ENCODE data around the gene SPARCL1. TPM values are rescaled to one million over a fixed set of nuclear protein-coding genes. Genes with fewer than 3 reads are reported as not detected.

Gene SPARCL1
- total and polyA plus RNA-seq, 2 donors (not counting 3 experiments of a cell fraction or from before 2014, with no cell fraction given): not detected

GRCh38 chr4:87532907-87533306, 3.7 kb upstream of the SPARCL1 start:
- no peak for FAIRE-seq
- Histone ChIP-seq H3K9ac (replicated peaks; ENCODE audit: extremely low read depth, insufficient read depth, low read length) (no peak overlapping the region), H3K4me2 (ENCODE audit: insufficient read depth, low read length) (no peak overlapping the region), H3K79me2 (ENCODE audit: control insufficient read depth, insufficient read depth, low read length) (no peaks in the 10 kb centered on the region), H4K20me1 (replicated peaks; ENCODE audit: control insufficient read depth, extremely low read depth, insufficient read depth, low read length) (no peaks in the 10 kb centered on the region), H3K27ac (ENCODE audit: insufficient read depth, low read depth, low read length) (no peak overlapping the region), H3K9me1 (replicated peaks; ENCODE audit: control insufficient read depth, extremely low read depth, insufficient read depth, low read length) (no peaks in the 10 kb centered on the region), H3K27me3 (ENCODE audit: control insufficient read depth in 2 of 2, insufficient read depth in 2 of 2, low read length in 2 of 2) (peaks cover 0 to 6% of the 10 kb centered on the region in 2 experiments), H2AFZ (ENCODE audit: low read depth, low read length) (no peak overlapping the region), H3K4me1 (ENCODE audit: control insufficient read depth, extremely low read depth, insufficient read depth, low read length) (no peaks in the 10 kb centered on the region), H3K36me3 (ENCODE audit: control insufficient read depth in 2 of 2, extremely low read depth in 1 of 2, insufficient read depth in 2 of 2, low read length in 2 of 2) (no peaks in the 10 kb centered on the region), H3K4me3 (replicated peaks in 1 of 3; ENCODE audit: insufficient read depth in 1 of 3, low read depth in 1 of 3, low read length in 3 of 3) (no peak overlapping the region), H3K9me3 (replicated peaks; ENCODE audit: control insufficient read depth, insufficient read depth, low read length) (no peaks in the 10 kb centered on the region)
- POLR2A ChIA-PET: no interaction called here
- TF ChIP-seq GATA2 (IDR thresholded peaks at IDR 0.05; ENCODE audit: insufficient read depth, insufficient read length, low read depth, low read length) (no peak), JUN (IDR thresholded peaks at IDR 0.05; ENCODE audit: borderline replicate concordance, insufficient read depth, insufficient read length, low read depth) (no peak), MAX (IDR thresholded peaks at IDR 0.05; ENCODE audit: insufficient read depth, insufficient read length) (no peak), CTCF (IDR thresholded peaks at IDR 0.05; ENCODE audit: extremely low read depth in 1 of 2, insufficient read depth in 1 of 2, low read depth in 1 of 2, low read length in 2 of 2) (no peak), POLR2AphosphoS5 (IDR thresholded peaks at IDR 0.05; ENCODE audit: insufficient read depth, low read depth, low read length) (no peak), EZH2 (IDR thresholded peaks at IDR 0.05; ENCODE audit: borderline replicate concordance, low read depth, low read length, severe bottlenecking) (no peak), FOS (IDR thresholded peaks at IDR 0.05; ENCODE audit: borderline replicate concordance, insufficient read depth, low read length) (no peak), POLR2A (IDR thresholded peaks at IDR 0.05; ENCODE audit: low read depth, low read length) (no peak), MYC (IDR thresholded peaks at IDR 0.05; ENCODE audit: low read depth, low read length) (no peak)
- BruUV-seq (replicated peaks): no TSS peak
- CTCF ChIA-PET: no interaction called here
- dilution Hi-C loops (cut with MboI; ENCODE audit: extremely low pct_ligation_motif_present, low sequenced_read_pairs): no loop called here
- no peak for DNase-seq (ENCODE audit: low read depth, low spot score)
- intact Hi-C loops (cut with micrococcal nuclease): no loop called here

Data from endothelial cell of umbilical vein (primary cell).